Measurements from ENCODE around the gene DIP2C.
"Not testable (repeated sequence)": the region's sequence is repeated elsewhere in the genome, so short reads cannot be mapped to it uniquely, and the experiment has no call there.

The DIP2C gene

DNA sequence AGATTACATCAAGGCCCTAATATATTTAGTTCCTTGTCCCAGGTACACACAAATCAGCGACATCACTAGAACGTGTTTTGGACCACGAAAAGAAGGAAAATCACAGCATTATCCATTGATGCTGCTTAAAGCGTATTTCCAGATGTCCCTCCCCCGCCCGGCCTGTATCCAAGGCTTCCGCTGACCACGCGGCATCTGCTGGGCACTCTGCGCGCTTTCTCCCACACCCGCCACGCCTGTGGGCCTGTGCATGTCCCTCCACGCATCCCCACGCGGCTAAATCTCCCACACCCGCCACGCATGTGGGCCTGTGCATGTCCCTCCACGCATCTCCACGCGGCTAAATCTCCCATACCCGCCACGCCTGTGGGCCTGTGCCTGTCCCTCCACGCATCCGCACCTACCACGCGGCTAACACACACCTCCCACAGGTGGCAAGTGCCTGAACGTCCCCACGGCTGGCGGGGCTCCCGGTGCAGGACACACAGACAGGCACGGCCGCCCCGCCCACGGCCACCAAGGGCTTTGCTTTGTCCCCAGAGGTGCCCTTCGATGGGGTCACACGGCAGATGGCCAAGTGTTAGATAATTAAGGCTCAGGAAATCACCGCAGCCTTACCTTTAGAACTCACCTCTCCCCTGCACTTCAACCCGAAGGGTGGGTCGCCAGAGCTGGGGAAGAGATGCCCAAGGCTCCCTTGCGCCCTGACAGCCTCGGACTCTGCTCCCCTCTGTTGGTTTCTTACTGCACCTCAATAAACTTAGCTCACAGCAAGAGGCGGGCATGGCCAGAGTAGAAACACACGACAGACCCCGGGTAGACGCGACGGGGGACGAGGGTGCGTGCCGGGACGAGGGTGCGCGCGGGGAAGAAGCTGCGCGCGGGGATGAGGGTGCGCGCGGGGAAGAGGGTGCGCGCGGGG lies 49.5 kb downstream of the DIP2C start:
- no peak for DNase-seq (ENCODE audit: low read depth in 2 of 2)

DNA sequence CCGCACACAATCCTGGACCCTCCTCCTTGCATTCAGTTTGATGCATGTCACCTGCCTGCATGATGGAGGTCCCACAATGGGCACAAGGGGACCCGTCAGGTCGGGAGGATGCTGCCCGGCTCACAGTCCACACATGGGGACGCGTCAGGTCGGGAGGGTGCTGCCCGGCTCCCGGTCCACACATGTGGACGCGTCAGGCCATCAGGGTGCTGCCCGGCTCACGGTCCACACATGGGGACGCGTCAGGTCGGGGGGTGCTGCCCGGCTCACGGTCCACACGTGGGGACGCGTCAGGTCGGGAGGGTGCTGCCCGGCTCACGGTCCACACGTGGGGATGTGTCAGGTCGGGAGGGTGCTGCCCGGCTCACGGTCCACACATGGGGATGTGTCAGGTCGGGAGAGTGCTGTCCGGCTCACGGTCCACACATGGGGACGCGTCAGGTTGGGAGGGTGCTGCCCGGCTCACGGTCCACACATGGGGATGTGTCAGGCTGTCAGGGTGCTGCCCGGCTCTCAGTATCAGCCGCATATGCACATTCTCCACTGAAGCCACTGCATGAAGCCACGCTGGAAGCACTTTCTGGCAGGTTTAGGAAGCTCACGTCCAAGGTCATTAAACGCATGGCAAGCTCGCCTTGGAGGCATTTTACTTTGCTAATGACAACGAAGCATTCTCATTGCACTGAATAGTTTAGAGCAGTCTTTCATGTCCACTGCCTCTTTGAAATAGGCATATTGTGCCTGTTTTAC lies 50.3 kb downstream of the DIP2C start:
- no peak for DNase-seq (ENCODE audit: low read depth in 2 of 2)

DNA sequence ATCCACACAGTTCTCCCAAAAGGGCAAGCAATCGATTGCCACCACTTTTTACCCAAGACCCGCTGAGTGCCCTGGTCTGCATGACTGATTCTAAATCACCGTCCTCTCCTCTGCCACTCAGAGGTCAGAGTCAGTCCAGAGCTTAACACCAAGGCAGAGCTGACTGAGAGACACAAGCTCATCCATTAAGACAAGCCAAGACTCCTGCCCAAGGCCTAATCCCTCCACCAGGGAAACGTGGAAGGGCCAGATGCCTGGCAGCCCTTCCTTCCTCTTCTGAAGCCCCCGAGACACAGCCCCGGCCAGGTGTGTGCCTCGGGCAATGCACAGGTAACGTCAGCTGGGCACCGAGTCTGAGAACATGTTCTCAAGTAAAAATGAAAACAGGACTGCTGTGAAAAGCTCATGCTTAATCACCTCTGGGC lies 51.7 kb downstream of the DIP2C start:
- DNase-seq (ENCODE audit: low read depth in 2 of 2), result no peak

DNA sequence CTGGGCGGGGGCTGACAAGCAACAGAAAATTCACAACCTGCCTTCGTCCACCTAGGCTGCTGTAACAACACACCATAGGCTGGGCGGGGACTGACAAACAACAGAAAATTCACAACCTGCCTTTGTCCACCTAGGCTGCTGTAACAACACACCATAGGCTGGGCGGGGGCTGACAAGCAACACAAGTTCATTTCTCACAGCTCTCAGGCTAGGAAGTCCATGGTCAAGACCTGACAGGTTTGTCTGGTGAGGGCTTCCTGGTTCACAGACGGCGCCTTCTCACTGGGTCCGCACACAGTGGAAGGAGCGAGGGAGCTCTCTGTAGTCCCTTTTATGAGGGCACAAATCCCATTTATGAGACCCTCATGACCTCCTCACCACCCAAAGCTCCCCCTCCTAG lies 52.2 kb downstream of the DIP2C start:
- DNase-seq (ENCODE audit: low read depth in 2 of 2), result no peak

DNA sequence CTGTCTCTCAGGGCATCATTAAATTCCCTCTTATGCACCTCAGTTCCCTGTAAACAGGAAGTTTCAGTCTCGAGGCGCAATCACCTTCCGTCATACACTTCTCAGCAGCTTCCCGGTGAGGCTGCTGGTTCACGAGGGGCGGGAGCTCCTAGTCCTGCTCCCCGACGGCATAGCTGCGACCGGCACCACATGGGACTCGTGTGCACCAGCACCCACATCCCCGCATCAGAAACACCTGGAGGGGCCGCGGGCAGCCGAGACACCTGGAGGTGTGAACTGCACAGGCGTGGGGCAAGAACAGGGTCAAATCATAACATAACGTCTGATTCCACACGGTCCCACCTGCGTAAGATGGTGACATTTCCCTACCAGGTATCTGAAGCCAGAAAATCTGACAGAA lies 52.7 kb downstream of the DIP2C start:
- DNase-seq (ENCODE audit: low read depth in 2 of 2), result no peak

DNA sequence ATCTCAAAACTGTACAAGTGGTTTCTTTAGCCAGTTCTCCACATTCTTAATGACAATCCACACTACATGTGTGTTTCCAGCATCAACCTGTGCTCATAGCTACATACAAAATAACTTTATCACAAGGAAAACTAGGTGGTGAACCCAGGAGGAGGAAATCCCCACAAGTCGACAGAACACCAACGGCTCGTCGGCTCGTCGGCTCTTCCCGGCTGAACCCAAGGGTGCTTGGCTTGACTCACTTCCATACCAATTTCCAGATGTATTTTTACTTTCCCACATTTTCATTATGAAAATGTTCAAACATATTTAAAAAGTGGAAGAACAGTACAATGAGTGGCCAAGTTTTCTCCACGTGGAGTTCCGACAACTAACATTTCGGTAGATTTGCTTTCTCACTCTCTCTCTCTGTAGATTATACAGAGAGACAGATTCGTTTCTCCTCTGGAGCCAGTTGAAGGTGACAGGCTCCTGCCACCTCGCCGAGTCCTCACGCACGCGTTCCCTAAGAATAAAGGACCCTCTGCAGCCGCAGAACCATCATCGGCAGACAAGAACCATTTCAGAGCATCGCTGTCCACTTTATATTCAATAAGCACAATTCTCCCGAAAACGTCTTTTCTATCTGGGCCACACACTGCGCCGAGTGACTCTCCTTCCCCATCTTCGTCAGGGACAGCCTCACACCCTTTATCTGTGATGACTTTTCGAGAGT lies 53.3 kb downstream of the DIP2C start:
- no peak for DNase-seq (ENCODE audit: low read depth in 2 of 2)

DNA sequence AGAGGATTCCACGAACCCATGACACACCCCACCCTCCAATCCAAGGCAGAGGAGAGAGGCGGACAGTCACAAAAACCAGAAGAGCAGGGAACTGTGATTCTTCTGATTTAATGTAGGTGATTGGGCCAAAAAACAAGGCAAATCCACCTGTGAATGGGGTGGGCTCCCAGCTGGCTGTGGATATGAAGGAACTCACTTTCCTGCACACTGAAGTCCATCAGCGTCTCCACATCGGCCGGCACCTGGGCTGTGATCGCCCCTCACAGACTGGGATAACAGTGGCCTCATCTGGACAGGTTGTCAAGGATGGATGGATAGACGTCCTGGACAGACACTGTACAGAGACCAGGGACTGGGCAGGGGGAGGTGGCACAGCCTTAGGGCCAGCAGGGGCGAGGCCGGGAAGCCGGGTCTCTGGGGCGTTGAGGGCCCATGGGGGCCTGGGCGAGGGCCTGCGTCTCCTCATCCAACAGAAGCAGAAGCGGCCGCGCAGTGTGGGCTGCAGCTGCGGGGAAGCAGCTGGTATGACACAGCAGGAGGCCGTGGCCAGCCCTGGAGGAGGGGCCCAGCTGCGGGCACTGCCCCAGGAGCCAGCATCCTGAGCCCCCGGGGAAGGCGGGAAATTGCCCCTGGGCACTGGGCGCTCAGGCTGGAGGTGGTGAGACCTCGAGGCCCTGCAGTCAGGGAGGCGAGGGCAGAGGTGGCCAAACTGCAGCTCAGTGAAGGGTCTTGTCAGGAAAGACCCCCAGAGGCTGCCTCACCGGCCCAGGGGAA lies 54.2 kb downstream of the DIP2C start:
- no peak for DNase-seq (ENCODE audit: low read depth in 2 of 2)

DNA sequence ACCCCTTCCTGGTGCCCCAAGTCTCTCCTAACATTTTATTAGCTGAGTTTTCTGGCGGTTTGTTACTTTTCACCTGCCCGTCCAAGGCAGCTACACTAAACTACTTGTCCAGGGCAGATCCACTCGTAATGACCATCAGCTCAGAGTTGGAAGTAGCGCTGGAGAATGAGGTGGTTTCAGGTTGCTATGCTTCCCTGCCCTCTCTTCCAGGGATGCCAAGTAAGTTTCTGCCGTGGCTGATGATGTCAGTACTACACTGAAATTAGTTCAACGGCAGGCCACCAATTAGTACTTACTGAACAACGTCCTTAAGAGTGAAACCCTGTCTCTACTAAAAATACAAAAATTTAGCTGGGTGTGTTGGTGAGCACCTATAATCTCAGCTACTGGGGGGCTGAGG lies 55.2 kb downstream of the DIP2C start:
- DNase-seq (ENCODE audit: low read depth in 2 of 2), result no peak

DNA sequence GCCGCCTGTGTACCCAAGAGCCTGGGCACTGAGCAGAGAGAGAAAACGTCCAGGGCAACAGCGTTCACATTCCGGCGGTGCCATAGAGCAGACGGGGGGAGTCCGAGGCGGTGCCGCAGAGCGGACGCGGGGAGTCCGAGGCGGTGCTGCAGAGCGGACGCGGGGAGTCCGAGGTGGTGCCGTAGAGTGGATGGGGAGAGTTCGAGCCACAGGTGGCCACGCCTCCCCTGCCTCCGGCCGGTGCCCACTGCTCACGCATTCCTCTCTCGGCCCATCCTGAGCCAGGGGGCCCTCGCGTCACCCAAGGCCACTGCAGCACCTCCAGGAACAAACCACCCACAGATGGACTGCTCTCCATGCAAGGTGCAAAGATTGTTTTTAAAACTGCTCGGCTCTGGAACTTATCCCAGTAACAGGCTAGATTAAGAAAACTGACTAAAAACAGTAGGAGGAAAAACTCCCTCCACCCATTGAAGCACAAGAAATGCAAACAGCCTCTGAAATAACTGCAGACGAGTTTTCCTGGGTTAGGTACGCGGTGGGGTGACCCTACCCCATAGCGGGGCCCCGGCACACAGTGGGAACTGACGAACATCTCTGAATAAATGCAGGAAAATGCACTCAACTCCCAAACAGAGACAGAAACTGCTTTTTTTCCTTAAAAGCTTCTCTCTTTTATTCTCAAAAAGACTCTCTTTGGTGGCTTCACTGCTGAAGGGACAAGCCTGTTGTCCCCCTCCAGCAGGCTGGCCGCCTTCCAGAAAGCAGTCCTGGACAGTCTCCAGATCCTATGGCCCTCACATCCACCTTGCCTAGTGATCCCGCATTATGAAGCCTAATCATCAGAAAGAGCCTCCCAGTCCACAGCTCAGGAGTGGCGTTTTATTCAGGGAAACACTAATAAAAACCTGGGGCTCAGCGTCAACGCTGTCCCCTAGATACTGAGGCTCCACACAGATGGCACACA lies 55.9 kb downstream of the DIP2C start:
- no peak for DNase-seq (ENCODE audit: low read depth in 2 of 2)

DNA sequence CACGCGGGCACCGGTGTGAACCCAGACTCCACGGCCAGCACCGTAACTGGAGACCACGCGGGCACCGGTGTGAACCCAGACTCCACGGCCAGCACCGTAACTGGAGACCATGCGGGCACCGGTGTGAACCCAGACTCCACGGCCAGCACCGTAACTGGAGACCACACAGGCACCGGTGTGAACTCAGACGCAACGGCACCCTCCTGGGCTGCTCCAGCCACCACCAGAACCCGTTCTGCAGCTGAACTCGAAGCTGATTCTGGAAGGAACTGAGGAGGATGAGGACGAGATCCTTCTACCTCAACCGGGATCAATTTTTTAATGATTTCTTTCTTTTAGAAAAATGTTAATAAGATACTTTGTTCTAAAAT lies 56.7 kb downstream of the DIP2C start:
- DNase-seq (ENCODE audit: low read depth in 2 of 2), result not testable (repeated sequence)

DNA sequence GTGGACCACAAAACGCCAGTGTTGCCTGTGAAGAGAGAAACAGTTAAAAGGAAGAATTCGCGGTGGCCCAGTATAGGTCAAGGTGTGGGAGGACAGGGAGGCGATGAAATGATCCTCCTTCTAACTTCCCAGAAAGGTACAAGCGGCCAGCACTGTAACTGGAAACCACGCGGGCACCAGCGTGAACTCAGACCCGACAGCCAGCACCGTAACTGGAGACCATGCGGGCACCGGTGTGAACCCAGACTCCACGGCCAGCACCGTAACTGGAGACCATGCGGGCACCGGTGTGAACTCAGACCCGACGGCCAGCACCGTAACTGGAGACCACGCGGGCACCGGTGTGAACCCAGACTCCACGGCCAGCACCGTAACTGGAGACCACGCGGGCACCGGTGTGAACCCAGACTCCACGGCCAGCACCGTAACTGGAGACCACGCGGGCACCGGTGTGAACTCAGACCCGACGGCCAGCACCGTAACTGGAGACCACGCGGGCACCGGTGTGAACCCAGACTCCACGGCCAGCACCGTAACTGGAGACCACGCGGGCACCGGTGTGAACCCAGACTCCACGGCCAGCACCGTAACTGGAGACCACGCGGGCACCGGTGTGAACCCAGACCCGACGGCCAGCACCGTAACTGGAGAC lies 57.2 kb downstream of the DIP2C start:
- not testable (repeated sequence) for DNase-seq (ENCODE audit: low read depth in 2 of 2)

DNA sequence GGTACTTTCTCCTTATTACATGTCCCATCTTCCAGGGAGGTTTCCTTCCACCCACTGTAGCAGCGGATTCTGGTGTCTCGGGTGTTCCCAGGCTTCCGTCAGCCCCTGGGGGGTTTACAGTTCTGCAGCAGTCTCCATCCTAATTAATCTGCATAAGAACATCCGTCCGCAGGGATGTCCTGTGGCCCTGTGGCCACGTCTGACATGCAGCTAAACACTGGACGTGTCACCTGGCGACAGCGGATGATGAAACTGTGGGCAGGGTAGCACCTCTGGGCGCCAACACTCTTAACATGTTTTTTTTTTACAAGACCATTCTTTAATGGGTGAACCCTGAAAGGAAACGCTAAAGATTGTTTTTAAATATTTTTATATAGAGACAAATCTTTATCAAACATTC lies 58.2 kb downstream of the DIP2C start:
- DNase-seq (ENCODE audit: low read depth in 2 of 2), result no peak

DNA sequence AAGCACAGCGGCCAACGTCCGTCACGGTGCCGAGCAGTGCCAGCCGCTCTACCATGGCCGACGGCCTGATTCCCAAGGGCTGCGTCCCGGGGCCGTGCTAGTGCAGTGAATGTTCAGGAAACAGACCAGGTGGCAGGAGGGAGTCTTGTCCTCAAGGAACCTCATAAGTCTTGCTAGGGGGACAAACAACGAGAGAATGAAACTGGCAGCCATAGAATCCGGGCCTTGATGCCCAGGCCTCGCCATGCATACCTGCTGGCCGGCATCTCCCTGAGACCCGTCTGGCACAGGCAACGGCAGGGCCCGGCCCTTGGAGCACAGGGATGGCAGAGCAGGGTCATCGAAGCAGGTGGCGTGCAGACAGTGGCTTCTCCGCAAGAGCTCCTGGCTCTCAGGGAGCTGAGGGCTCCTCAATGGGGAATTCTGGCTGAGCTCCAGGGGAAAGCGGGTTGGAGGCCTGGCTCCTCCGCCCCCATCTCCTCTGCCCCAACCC lies 58.8 kb downstream of the DIP2C start:
- no peak for DNase-seq (ENCODE audit: low read depth in 2 of 2)

DNA sequence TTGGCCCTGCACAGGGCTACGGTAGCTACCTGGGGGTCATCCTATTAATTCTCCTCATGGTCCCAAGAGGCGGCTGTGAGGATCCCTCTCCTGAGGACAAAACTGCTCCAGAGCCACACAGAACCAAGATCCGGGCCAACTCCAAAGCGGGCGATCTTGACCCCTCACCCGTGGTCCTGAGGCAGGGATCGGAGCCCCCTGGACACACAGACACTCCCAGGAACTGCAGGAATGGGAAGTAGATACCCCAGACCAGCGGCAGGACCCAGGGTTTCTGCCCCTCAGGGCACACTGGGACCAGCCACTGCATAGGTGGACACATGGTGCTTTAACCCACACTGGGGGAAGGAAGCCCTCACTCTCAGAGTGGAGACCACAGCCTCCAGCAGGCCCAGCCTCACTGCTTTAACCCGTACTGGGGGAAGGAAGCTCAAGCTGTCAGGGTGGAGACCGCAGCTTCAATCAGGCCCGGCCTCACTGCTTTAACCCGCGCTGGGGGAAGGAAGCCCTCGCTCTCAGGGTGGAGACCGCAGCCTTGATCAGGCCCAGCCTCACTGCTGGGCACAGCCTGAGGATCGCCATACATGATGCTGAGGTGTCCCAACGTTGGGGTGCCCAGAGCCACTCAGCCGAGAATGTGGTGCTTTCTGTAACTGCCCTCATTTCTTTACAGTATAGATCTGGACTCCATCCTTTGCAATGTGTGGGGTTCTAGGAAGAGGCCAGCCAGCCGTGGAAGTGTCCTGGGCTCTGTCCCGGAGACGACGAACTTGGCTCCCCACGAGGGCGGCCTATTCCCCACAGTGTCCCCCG lies 60.1 kb downstream of the DIP2C start:
- DNase-seq (ENCODE audit: low read depth in 2 of 2), result no peak

DNA sequence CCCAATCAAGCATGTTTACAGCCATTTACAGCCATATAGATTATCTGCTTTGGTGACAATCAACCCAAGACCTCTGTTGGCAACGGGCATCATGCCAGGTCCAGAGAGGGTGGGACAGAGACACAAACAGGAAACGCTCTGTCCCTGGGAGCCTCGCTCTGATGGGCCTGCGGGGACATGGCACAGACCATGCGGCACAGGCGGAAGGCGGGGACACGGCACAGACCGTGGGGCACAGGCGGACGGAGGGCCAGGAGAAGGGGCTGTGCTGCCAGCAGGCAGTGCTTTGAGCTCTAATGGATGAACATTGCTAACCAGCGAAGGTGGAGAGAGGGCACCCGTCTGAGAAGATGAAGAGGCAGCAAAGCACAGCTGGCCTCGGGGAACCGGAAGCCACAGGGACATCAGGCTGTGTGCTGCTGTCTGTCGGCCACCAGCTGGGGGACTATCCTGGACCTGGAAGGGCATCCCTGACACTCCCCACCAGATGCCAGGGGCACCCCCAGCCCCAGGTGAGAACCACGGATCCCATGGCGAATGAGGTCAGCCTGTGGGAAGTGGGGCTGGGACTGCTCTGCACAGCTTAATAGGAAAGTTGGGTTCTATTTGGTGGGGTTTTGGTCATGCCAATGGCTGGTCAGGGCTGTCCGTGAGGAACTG lies 61.0 kb downstream of the DIP2C start:
- no peak for DNase-seq (ENCODE audit: low read depth in 2 of 2)

DNA sequence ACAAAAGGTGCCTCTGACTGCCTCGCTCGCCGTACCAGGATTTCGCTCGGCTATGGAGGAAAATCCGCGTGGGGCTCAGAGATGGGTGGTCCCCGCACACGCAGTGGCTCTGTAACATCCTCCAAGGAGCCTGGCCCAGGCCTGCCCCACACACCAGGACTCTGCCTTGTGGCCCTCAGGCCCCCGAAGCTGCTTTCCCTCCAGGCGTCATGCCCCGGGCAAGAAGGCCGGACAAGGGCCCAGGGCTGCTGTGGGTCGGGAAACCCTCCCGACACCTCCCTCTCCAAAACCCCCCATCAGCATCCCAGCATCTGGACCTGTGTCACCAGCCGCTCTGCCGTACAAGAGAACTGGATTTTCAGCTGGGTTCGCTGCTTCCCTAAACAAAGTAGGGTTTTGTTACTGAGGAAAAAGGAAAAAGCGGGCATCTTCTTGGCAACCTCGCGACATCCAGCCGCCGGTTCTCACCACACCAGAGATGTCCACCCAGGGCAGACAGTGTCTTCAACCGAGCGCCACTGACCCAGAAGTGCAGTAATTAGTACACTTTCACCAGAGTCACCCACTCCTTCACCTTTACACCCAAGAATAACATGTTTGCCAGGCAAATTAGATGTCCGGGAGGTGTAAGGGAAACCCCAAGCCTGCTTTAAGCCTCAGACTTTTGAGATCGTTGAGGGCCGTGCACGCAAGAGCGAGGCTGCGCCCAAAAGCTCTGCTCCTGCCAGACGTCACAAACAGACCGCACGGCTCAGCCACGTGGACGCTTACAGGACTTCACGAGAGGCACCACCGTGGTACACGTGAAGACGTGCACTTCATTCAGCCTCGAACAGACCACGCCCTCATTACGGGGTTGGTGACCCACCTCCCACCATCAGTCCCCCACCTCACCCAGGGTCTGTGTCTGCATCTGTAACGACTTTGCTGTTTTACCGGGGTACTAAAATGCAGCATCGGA lies 62.2 kb downstream of the DIP2C start:
- no peak for DNase-seq (ENCODE audit: low read depth in 2 of 2)
